Coronary artery (tissue), 2 donors: Measurements from ENCODE around the gene MAP6D1.

Source experiments
- DNase-seq: peaks from one replicate; pipeline ENCODE4 v3.0.0-alpha.2; 2017; ENCODE audit warnings: low spot score
- H3K27ac ChIP-seq, 2 donors: fragments of 200-600 bp; sonication (generic); one replicate each; pipeline ENCODE4 v1.5.1; 2016 to 2019
- H3K4me3 ChIP-seq: fragments of 200-600 bp; sonication (generic); 2 replicates; pipeline ENCODE4 v1.5.1; 2016; ENCODE audit warnings: mild to moderate bottlenecking, moderate library complexity
- TF ChIP-seq, protein P1 (sequence below): fragments of 200-600 bp; sonication (generic); IDR thresholded peaks from one replicate; pipeline ENCODE4 v1.5.1; 2019; ENCODE audit warnings: antibody characterized with exemption

MAP6D1 gene

DNA sequence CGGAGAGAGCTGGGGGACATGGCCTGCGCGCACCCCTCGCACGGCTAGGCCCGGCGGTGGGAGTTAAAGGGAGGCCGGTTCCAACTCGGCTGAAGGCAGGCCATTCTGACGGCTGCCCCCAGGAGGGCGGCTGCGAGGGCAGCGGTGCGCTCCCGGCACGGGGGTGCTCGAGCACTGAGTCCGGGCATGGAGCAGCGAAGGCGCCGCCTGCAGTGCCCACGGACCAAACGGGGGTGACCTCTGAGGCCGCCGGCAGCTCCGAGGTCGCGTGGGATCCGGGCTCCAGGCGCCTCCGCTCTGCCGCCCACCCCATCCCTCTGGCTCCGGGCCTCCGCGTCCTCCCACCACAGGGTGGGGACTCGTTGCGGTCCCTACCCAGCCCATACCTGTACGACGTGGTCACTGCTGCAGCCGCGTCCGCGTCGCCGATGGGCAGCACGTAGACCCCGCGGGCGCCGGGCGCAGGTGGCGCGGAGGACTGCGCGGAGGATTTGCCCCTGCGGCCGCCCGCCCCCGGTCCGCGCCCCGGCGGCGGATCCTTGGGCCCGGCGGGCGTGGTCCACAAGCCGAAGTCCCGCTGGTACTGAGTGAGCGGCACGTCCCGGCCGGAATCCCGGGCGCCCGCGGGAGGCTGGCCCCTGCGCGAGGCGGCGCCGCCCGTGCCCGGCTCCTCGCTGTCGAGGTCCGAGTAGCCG lies 469 bp downstream of the MAP6D1 start:
- no peak for DNase-seq
- peak overlapping the region in 1 of 2 donors; percentile 27 for H3K27ac ChIP-seq
- H3K4me3 ChIP-seq: peak overlapping the region; percentile 82
- TF ChIP-seq, protein P1, sequence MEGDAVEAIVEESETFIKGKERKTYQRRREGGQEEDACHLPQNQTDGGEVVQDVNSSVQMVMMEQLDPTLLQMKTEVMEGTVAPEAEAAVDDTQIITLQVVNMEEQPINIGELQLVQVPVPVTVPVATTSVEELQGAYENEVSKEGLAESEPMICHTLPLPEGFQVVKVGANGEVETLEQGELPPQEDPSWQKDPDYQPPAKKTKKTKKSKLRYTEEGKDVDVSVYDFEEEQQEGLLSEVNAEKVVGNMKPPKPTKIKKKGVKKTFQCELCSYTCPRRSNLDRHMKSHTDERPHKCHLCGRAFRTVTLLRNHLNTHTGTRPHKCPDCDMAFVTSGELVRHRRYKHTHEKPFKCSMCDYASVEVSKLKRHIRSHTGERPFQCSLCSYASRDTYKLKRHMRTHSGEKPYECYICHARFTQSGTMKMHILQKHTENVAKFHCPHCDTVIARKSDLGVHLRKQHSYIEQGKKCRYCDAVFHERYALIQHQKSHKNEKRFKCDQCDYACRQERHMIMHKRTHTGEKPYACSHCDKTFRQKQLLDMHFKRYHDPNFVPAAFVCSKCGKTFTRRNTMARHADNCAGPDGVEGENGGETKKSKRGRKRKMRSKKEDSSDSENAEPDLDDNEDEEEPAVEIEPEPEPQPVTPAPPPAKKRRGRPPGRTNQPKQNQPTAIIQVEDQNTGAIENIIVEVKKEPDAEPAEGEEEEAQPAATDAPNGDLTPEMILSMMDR: no peak

DNA sequence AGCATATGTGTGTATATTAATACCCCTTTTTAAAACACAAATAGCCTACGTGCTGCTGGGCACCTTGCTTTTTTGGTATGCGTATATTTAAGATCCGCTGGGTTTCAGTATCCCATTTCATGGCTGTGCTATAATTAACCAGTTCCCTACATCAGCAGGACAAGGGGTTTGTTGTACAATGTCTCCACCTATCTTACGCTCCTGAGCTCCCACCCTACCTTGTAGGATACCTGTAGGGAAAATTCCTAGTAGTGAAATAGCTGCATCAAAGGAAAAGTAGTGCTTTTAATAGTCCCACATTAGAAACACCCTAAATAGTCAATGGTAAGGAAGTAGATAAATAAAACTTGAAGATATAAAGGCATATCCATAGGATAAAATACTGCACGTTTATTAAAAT lies 1.4 kb downstream of the MAP6D1 start:
- DNase-seq: no peak
- no peak overlapping the region for H3K27ac ChIP-seq
- TF ChIP-seq, protein P1: no peak
- H3K4me3 ChIP-seq: no peak overlapping the region

DNA sequence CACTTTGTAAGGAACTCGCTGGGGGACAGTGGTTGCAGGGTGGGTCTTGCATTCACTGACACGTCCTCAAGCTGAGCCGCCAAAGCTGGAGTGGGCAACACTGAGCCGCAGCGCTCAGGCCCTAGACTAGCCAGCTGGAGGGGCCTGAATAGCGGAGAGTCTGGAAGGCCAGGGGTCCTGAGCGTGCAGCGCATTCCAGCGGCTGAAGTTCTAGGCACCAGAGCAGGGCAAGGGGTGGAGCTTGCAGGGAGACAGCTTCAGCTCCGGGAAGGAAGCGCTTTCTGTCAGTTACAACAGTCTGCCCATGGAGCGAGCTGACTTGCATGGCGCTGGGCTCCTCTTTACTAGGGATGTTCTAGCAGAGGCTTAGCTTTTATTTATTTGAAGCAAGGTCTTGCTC lies 2.7 kb downstream of the MAP6D1 start:
- H3K4me3 ChIP-seq: no peak overlapping the region
- no peak overlapping the region for H3K27ac ChIP-seq
- TF ChIP-seq, protein P1: no peak
- no peak for DNase-seq

DNA sequence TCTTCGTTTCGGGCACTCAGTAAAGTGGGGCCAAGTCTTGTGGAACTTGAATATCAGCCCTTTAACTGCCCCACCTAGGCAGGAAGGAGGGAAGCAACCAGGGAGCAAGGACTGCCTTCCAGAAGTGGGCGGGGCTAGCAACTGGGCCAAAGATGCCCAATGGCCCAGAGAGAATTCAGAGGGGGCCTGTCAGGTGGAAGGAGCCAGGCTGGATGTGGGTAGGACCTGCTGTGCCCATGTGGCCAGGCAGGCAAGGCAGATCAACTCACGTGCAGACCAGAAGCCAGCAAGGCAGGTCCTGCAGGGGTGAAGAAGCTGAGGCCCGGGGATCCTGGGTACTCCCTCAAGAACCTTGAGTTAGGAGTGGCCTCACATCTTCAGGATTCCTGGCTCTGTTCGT lies 5.5 kb downstream of the MAP6D1 start:
- no peak for DNase-seq
- Histone ChIP-seq H3K4me3 (no peak overlapping the region), H3K27ac (no peak overlapping the region)
- TF ChIP-seq, protein P1: no peak

DNA sequence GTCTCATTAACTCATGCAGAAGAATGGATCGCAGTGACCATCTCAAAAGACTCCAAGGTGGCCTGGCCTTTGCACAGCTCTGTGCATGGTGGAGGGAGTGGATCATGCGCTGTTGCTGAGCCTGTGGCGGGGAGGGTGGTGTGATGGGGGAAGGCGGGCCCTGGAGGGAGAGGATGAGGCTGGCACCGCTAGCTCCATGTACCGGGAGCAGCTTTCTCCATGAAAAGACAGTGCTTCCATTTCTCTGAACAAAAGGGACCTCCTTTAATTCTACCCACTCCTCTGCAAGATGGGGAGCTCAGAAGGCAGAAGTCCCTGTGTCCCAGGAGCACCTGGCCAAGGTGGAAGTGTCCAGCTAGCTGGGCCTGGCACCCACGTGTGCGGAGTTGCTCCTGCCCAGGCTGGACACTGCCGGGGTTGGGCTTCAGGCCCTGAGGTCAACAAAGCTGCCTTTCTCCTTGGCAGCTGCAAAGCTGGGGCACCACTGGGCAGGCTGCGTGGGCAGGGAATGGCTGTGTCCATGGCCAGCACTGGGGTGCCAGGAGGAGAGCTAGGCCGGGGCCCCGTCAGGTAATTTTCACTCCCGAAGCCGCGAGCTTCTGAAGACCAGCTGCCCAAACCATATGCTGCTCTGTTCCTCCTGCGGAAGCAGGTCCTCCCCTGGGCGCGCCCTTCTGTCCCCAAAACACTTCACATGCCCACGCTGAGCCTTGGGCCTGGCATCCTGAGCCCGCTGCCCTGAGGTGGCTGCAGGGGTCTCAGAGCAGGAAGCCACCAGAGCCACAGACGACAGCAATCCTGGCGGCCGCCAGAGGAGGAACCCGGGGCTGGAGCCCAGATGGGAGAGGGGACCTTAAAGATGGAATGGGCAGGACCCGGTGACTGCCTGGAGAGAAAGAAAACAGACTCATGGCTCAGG lies 6.4 kb downstream of the MAP6D1 start:
- Histone ChIP-seq H3K27ac (no peak overlapping the region), H3K4me3 (no peak overlapping the region)
- DNase-seq: no peak
- TF ChIP-seq, protein P1: no peak

DNA sequence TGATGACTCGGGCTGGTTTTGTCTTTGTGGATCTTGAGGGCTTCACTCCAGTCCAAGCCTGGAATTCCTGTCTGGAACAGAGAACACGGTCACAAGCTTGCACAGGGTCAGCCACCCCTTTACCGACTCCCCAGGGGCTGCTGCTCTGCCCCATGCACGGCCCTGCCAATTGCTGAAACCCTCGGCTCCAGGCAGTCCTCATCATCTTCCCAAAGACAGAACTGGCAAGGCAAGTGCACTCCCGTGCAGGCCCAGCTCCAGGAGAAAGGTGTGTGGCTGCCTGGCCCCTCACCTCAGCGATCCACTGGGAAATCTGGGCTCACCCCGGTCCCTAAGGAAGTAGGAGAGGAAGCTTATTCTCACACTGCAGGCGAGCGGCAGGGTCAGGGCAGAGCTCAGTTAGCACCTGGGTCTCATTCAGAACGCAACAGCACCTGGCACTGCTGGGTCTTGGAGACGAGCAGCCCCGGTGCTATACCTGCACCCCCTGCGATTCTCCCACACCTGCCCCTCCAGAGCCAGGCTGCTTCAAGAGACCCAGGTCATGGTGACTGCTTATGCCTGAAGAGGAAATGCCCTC lies 7.2 kb downstream of the MAP6D1 start:
- DNase-seq: no peak

More for the DNA sequence above, 7.2 kb downstream of the MAP6D1 start:
- Histone ChIP-seq H3K4me3 (no peak overlapping the region), H3K27ac (no peak overlapping the region)
- TF ChIP-seq, protein P1: no peak
